ENCODE measurements around the gene CCDC192.

Gene CCDC192

DNA sequence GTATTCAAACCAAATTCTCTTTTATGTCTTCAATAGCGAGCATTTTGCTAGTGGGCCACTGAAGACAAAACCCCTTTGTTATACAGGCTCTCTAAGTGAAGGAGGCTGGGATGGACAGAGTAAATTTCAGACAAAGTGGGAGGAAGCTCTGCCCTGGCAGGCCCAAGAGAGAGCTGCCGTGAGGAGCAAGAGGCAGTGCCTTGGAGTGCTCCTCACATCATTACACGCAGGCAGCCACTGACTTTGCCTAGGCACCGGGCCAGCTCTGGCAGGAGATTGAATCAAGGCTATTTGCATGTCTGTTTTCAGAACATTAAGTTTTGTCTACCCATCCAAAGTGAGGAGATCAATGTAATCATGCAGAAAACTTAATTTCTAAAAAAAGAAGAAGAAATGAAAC, 167.7 kb downstream of the CCDC192 start (continued):
- TF ChIP-seq, protein P1, sequence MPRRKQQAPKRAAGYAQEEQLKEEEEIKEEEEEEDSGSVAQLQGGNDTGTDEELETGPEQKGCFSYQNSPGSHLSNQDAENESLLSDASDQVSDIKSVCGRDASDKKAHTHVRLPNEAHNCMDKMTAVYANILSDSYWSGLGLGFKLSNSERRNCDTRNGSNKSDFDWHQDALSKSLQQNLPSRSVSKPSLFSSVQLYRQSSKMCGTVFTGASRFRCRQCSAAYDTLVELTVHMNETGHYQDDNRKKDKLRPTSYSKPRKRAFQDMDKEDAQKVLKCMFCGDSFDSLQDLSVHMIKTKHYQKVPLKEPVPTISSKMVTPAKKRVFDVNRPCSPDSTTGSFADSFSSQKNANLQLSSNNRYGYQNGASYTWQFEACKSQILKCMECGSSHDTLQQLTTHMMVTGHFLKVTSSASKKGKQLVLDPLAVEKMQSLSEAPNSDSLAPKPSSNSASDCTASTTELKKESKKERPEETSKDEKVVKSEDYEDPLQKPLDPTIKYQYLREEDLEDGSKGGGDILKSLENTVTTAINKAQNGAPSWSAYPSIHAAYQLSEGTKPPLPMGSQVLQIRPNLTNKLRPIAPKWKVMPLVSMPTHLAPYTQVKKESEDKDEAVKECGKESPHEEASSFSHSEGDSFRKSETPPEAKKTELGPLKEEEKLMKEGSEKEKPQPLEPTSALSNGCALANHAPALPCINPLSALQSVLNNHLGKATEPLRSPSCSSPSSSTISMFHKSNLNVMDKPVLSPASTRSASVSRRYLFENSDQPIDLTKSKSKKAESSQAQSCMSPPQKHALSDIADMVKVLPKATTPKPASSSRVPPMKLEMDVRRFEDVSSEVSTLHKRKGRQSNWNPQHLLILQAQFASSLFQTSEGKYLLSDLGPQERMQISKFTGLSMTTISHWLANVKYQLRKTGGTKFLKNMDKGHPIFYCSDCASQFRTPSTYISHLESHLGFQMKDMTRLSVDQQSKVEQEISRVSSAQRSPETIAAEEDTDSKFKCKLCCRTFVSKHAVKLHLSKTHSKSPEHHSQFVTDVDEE (CRISPR knock-in tag; IDR thresholded peaks at IDR 0.05) = no peak
- no peak for TF ChIP-seq ESRRG (CRISPR knock-in tag; IDR thresholded peaks at IDR 0.05)
- TF ChIP-seq ISL1 (CRISPR knock-in tag; IDR thresholded peaks at IDR 0.05) = no peak
- no peak for TF ChIP-seq RARB (CRISPR knock-in tag; IDR thresholded peaks at IDR 0.05)
- no peak for TF ChIP-seq TOX (CRISPR knock-in tag; IDR thresholded peaks at IDR 0.05; ENCODE audit: borderline replicate concordance)
- no peak for TF ChIP-seq ZFP30 (CRISPR knock-in tag; IDR thresholded peaks at IDR 0.05)
- TF ChIP-seq PPARA (CRISPR knock-in tag; IDR thresholded peaks at IDR 0.05; ENCODE audit: borderline replicate concordance) = no peak
- no peak for TF ChIP-seq OSR1 (CRISPR knock-in tag; IDR thresholded peaks at IDR 0.05)
- no peak for TF ChIP-seq ZNF70 (CRISPR knock-in tag; IDR thresholded peaks at IDR 0.05)

DNA sequence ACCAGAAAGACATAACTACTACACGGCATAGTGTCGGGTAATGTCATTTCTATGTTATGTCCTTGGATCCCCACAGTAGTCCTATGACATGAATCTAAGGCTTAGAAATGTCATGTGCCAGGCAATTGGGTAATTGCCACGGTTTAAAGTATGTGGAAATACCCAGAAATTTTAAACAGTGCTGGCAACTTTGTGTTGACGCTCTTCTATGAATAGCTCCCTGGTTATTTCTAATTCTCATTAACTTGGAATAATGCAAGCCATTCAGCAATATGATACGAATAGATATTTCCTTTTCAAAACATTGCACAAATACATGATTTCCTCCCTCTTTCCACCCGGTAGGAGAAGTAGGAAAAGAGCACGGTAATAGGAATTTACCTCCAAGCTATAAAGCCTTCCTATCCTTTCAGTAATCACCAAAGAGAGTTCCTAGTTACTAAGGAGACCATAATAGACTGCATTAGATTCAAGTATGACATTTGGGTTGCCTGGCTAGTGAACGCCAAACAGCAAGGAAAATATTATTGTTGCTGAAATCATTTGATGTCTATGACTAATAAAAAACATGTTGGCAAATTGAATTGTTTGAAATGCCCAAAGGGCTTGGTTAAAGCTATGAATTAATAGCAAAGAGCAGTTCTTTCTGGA, 168.4 kb downstream of the CCDC192 start:
- ATAC-seq = peak; percentile 30; the same call in 1 of the 3 replicates
- TF ChIP-seq TOX (CRISPR knock-in tag; IDR thresholded peaks at IDR 0.05; ENCODE audit: borderline replicate concordance) (no peak), ZFP30 (CRISPR knock-in tag; IDR thresholded peaks at IDR 0.05) (no peak), RARB (CRISPR knock-in tag; IDR thresholded peaks at IDR 0.05) (no peak), SNAI2 (CRISPR knock-in tag; IDR thresholded peaks at IDR 0.05) (no peak), ZNF565 (CRISPR knock-in tag; conservative IDR thresholded peaks at IDR 0.05; ENCODE audit: low read depth) (no peak), CSDC2 (CRISPR knock-in tag; IDR thresholded peaks at IDR 0.05) (no peak)

DNA sequence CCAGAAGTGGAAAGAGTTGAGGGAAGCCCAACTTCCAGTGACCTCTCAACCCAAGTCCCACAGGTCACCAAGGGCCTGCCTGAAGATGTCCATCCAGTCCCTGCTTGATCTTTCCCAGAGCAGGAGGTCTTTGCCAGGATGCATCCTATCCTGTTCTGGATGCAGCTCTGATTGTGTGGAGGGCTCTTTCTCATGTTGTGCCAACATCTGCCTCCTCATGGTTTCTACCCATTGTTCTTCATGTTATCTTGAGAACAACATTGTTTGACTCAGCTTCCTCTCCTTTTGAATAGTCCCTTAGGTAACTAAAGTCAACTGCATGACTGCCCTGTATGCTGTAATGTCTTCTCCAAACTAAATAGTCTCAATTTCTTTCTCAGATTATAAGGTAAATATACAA, 169.3 kb downstream of the CCDC192 start:
- TF ChIP-seq ISL1 (CRISPR knock-in tag; IDR thresholded peaks at IDR 0.05) (no peak), RARB (CRISPR knock-in tag; IDR thresholded peaks at IDR 0.05) (no peak), PPARA (CRISPR knock-in tag; IDR thresholded peaks at IDR 0.05; ENCODE audit: borderline replicate concordance) (no peak), BACH2 (CRISPR knock-in tag; IDR thresholded peaks at IDR 0.05; ENCODE audit: borderline replicate concordance) (no peak), ZFP3 (CRISPR knock-in tag; IDR thresholded peaks at IDR 0.05) (no peak), ZFP30 (CRISPR knock-in tag; IDR thresholded peaks at IDR 0.05) (no peak), GLIS3 (CRISPR knock-in tag; IDR thresholded peaks at IDR 0.05) (no peak), TOX (CRISPR knock-in tag; IDR thresholded peaks at IDR 0.05; ENCODE audit: borderline replicate concordance) (no peak)
- TF ChIP-seq, protein P1 (CRISPR knock-in tag; IDR thresholded peaks at IDR 0.05) = no peak
- TF ChIP-seq, protein P2, sequence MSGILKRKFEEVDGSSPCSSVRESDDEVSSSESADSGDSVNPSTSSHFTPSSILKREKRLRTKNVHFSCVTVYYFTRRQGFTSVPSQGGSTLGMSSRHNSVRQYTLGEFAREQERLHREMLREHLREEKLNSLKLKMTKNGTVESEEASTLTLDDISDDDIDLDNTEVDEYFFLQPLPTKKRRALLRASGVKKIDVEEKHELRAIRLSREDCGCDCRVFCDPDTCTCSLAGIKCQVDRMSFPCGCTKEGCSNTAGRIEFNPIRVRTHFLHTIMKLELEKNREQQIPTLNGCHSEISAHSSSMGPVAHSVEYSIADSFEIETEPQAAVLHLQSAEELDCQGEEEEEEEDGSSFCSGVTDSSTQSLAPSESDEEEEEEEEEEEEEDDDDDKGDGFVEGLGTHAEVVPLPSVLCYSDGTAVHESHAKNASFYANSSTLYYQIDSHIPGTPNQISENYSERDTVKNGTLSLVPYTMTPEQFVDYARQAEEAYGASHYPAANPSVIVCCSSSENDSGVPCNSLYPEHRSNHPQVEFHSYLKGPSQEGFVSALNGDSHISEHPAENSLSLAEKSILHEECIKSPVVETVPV (CRISPR knock-in tag; IDR thresholded peaks at IDR 0.05) = no peak
- TF ChIP-seq, protein P3, sequence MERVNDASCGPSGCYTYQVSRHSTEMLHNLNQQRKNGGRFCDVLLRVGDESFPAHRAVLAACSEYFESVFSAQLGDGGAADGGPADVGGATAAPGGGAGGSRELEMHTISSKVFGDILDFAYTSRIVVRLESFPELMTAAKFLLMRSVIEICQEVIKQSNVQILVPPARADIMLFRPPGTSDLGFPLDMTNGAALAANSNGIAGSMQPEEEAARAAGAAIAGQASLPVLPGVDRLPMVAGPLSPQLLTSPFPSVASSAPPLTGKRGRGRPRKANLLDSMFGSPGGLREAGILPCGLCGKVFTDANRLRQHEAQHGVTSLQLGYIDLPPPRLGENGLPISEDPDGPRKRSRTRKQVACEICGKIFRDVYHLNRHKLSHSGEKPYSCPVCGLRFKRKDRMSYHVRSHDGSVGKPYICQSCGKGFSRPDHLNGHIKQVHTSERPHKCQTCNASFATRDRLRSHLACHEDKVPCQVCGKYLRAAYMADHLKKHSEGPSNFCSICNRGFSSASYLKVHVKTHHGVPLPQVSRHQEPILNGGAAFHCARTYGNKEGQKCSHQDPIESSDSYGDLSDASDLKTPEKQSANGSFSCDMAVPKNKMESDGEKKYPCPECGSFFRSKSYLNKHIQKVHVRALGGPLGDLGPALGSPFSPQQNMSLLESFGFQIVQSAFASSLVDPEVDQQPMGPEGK (CRISPR knock-in tag; IDR thresholded peaks at IDR 0.05; ENCODE audit: borderline replicate concordance) = no peak
- TF ChIP-seq, protein P4, sequence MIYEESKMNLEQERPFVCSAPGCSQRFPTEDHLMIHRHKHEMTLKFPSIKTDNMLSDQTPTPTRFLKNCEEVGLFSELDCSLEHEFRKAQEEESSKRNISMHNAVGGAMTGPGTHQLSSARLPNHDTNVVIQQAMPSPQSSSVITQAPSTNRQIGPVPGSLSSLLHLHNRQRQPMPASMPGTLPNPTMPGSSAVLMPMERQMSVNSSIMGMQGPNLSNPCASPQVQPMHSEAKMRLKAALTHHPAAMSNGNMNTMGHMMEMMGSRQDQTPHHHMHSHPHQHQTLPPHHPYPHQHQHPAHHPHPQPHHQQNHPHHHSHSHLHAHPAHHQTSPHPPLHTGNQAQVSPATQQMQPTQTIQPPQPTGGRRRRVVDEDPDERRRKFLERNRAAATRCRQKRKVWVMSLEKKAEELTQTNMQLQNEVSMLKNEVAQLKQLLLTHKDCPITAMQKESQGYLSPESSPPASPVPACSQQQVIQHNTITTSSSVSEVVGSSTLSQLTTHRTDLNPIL (CRISPR knock-in tag; IDR thresholded peaks at IDR 0.05; ENCODE audit: low read depth) = no peak
- no peak for ATAC-seq

All from SK-N-SH treated with all-trans-retinoic acid at 6 μM for 48 hours (cell line).